GM18517 (cell line): ENCODE data around the gene AQP7.
"Not testable (repeated sequence)": the region's sequence is repeated elsewhere in the genome, so short reads cannot be mapped to it uniquely, and the experiment has no call there.

ENCODE experiments used
- ATAC-seq: cut with Tn5 transposase; IDR thresholded peaks from one replicate; pipeline ENCODE4 v1.9.1; 2021; ENCODE audit warnings: mild to moderate bottlenecking, moderate library complexity; ENCODE audit not compliant: unreplicated experiment

The AQP7 gene

DNA sequence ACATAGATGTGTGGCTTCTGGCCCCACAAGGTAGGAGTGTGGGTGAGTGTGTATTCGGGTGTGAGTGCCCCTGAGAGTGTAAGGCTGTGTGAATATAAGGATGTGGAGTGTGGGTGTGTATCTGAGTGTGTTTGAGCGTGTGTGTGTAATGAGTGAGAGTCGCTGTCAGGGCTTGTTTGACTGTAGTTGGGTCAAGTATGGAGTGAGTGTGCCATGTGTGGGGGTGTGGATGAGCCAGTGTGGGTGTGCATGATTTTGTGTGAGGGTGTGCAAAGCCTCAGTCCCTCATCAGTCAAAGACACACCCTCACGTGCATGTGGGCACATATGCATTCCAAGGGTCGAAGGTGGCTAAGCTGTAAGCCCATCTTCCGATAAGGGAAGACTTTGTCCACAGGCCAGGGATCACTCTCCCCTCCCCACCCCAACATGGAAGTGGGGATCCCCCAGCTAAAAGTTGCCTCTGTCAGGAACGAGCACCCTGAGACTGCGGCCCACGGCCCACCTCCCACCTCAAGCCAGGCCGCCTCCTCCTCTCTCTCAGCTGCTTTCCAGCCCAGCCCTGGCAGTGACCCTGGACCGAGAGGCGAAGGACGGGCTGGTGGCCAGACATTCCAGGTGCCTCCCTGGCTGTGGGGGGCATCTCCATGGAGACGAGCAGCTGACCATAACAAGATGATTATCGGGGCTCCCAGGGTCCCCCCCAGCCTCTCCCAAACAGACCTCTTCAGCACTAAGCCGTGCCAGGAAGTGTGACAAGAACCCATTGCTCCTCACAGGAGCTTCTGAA, 32.1 kb upstream of the AQP7 start:
- ATAC-seq = no peak

DNA sequence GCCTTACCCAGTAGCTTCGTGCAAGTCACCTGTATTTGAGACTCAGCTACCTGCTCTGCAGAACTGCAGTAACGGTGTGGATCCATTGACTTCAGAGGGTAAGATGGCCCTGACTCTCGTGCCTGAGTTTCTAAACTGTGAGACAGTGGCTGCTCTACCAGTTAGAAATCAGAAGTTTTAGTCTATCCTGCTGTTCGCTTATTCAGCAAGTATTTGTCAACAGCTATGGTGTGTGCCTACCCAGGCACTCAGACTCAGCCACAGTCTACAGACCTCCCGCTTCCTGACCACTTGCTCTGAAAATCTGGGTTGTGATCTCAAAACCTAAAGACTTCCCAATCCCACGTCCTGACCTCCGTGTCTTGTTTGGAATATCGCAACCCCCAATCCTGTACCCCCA, 31.5 kb upstream of the AQP7 start:
- ATAC-seq = no peak

DNA sequence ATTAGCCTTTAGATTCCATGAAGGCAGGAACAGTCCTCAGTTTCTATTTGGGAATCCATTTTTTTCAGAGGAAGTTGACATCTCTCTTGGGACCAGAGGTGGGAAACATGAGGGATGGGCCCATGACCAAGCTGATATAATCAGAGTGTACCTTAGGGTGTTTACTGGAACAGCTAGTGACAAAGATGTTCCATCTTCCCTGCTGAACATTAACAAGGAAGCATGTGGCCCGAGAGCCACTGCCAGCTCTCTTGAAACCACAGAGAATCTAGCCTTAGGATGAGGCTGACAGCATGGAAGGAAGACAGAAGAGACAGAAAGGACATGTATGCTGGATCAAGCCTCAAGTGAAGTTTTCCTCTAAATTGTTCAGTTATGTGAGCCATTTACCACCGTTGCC, 29.1 kb upstream of the AQP7 start:
- no peak for ATAC-seq

DNA sequence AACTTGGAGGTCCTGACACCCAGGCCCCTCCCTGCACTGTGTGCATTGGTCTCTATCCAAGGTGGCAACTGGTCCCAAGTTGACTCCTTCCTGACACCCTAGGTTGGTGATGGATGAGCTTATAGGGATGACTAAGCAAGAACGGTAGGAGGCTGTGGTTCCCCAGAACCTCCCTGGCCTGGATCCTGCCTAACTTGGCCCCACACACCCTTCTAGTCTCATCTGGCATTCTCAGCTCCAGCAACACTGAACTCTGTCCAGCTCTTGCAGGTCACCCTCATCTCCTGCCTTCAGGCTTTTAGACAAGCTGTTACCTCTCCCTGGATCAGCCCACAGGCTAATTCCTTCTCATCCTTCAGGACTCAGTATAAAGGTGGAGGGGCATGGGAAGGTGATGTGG, 28.6 kb upstream of the AQP7 start:
- ATAC-seq = no peak

DNA sequence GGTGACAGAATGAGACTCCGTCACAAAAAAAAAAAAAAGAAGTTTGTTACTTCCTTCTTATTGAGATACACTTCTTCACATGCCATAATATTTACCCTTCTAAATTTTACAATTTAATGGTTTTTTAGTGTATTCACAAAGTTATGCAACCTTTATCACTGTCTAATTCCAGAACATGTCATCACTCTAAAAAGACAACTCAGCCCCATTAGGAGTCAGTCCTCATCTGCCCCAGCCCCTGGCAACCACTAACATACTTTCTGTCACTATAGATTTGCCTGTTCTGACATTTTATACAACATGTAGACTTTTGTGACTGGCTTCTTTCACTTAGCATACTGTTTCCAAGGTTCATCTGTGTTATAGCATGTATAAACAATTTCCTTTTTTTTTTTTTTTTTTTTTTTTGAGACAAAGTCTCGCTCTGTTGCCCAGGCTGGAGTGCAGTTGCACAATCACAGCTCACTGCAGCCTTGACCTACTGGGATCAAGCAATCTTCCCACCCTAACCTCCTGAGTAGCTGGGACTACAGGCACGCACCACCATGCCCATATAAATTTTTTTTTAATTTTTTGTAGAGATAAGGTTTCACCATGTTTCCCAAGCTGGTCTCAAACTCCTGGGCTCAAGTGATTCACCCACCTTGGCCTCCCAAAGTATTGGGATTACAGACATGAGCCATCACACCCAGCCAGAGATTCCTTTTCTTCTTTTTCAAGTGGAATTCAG, 27.1 kb upstream of the AQP7 start:
- ATAC-seq = no peak

DNA sequence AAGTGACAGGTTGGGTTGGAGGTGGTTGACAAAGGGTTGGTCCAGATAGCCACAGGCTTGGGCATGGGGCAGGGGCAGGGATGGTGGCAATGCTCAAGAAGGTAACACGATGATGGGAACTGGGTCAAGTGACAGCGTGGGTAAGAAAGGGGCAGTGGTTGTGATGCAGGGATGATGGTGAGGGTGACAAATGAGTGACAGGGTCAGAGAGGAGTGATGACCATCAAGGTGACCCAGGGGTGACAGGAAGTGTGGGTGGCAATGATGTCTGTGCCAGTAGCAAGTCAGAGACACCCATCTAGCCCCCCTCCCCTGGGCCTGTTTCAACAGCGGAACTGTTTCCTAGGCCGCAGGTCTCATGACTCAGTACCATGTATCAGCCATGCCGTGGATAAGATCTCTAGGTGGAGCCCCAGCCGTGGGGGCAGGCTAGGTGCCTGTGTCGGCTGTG, 24.5 kb upstream of the AQP7 start:
- no peak for ATAC-seq

DNA sequence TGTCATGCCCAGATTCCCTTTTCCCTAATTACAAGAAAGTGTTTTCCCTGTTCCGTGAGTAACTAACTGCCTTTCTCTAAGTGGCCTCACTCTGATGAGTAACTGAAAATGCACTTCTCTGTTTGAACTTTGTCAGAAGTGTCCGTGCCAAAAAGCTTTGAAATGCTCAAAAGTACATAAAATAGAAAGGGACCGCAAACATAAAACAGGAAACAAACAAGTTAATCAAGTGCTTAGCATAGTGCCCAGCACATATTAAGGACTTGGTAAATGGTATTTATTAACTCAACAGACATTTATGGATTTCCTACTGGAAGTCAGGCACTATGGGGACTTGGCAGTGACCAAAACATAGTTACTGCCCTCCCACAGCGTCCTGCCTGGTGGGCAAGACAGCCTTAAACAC, 22.8 kb upstream of the AQP7 start:
- no peak for ATAC-seq

DNA sequence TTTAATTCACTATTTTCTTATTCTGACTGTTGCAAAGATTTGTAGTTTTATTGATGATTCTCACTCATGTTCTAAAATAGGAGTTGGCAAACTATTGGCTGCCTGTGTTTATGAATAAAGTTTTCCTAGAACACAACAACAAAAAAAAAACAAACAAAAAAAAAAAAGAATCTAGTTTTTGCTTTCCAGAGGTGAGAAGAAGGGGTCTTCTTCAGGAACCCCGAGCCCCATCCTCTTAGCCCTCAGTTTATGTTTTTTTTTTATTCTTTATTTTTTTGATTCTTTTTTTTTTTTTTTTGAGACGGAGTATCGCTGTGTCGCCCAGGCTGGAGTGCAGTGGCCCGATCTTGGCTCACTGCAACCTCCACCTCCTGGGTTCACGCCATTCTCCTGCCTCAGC, 22.1 kb upstream of the AQP7 start:
- not testable (repeated sequence) for ATAC-seq

DNA sequence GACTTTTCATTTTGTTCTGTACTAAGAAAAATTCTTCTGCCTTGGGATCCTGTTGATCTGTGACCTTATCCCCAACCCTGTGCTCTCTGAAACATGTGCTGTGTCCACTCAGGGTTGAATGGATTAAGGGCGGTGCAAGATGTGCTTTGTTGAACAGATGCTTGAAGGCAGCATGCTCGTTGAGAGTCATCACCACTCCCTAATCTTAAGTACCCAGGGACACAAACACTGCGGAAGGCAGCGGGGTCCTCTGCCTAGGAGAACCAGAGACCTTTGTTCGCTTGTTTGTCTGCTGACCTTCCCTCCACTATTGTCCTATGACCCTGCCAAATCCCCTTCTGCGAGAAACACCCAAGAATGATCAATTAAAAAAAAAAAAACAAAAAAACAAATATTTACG, 21.7 kb upstream of the AQP7 start:
- not testable (repeated sequence) for ATAC-seq

DNA sequence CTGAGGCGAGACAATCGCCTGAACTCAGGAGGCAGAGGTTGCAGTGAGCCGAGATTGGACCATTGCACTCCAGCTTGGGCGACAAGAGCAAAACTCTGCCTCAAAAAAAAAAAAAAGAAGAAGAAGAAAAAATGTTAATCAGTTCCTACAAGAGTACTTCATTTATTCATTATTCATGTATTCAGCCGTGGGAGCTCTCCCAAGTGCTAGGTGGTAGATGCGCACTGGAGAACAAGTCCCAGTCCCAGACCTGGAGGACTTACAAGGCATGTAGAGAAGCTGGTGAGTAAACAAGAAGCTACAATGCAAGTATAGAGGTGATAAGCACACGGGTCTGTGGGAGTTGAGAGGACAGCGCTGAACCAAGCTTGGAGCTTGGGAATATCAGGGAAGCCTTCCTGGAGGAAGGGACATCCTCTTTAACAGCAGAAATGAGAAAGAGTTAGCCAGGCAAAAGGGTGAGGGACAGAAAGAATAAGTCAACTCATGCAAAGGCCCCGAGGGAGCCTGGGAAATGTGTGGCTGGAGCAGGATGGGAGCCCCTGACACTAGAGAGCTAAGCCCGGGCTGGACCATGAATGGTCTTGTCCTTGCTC, 17.4 kb upstream of the AQP7 start:
- no peak for ATAC-seq

DNA sequence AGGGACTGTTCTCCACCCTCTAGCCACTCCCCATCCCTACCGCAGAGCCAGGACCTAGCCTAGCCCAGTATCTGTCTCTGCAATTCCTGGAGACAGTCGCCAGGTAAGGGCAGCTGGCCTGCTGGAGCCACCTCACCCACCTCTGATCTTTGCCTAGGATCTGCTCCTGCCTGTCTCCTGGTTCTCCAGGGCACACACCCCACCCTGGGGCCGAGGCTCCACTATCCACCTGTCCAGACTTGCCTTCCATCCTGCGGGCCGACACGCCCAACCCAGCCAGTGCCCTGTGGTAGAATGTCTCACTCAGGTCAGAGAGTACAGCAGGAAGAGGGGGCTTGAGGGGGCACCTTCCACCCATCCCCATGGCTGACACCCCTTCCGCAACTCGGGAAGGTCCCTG, 15.7 kb upstream of the AQP7 start:
- no peak for ATAC-seq

DNA sequence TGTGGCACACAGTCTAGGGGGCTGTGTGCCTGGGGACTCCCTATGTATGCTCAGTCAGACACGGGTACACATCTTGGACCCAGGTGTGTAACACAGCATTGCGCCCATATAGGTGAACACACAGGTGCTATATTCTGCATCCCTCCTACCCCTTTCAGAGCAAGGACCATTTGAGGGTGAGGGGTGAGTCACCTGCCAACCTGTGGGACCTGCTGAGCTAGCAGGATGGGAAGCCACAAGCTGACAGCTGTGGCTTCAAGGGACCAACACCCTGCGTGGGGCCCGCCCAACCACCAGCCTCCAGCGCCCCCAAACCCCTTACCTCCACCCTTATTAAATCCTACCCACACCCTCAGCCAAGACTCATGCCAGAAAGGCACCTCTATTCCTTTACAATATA, 14.6 kb upstream of the AQP7 start:
- no peak for ATAC-seq

DNA sequence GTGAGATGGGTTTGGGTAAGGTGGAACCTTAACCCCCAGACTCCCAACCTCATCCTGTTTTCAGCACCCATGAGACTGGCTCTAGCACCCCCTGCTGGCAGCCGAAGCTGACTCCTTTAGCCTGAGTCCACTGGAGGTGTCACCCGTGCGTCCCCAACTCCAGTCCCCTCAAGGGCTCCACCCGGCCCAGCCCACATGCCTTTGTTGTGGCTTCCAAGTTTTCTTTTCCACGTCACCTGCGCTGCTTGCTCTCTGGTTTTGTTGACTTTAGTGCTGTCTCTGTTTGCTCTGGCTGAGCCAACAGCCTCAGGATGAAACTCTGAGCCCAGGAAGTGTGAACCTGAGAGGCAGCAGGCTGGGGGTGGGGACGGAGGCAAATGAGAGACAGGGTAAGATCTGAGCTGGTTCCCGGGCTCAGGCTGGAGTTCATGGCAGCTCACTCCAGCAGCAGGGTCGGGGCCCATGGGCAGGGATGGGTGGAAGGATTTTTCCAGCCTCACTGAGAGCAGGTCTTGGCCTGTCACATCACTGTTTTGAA, 13.2 kb upstream of the AQP7 start:
- no peak for ATAC-seq

DNA sequence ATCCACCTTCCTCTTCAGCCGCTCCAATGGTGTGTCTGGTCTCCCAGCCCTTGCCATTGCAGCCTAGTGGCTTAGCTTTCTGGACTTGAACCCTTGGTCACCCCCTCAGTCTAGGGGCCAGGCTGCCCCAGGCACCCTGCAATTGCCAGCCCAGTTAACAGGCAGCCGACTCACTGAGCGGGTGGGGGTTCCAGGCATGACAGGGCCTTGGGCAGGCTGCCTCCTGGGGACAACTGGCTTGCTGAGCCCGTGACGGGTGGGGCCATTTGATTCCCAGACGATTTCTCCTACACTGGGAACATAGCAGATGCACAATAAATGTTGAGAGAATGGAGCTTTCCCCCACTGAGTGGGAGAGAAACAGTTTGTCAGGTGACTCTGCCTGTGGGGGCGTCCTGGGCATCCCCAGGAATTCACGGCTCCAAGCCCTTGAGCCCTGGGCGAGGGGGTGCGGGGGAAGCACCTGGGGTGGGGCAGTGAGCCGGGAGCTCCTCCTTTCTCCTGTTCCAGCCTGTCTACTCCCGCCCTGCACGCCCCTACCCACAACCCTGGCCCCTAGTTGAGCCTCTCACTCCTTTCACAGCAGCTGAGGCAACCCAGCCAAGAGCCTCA, 12.6 kb upstream of the AQP7 start:
- ATAC-seq = no peak

DNA sequence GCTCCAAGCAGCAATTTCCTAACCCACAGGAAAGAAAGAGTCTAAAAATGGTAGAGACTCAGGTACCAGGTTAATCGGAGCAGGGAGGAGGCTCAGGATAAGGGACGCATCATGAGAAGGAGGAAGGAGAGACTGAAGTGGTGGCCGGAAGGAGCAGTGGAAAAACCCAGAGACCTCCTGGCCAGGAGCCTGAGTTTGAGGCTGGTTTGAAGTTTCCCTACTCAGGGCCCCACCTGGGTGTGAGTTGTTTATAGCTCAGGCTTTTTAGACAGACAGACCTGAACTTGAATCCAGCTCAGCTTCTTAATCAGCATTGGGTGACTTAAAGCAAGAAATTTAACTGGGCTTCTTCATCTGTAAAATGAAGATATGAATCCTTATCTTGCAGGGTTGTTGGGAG, 11.9 kb upstream of the AQP7 start:
- no peak for ATAC-seq

DNA sequence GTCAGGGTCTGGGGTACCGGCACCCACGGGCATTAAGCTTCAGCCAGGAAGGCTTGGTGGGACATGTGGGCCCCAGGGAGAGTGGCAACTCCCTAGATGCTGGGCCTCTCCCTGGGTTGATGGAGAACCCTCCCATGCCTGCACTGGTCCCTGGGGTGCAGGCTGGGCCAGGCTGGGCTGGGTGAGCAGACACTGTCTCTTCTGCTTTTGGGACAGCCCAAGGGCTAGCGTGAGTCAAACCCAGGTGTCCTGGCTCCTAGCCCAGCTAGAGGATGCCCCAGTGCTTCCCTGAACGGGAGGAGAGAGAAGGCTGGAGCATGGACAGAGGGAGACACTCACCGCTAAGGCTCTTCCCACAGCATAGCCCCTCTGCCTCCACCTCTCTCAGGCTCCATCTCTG, 5.7 kb upstream of the AQP7 start:
- no peak for ATAC-seq

DNA sequence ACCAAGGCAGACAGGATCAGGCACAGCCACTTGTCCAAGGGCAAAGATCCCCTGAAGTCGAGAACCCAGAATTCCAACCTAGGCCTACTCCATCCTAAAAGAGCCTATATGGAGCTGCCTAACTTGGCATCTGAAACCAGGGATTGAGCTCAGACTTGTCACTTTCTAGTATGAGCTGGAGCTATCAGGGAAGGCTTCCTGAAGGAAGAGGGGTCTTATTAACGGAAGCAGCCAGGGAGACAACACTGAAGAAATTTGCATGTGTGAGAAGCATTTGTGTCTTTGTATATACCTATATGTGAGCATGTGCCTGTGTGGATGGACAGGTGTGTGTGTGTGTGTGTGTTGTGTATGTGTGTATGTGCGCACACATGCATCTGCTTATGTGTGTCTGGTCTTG, 4.7 kb upstream of the AQP7 start:
- no peak for ATAC-seq

DNA sequence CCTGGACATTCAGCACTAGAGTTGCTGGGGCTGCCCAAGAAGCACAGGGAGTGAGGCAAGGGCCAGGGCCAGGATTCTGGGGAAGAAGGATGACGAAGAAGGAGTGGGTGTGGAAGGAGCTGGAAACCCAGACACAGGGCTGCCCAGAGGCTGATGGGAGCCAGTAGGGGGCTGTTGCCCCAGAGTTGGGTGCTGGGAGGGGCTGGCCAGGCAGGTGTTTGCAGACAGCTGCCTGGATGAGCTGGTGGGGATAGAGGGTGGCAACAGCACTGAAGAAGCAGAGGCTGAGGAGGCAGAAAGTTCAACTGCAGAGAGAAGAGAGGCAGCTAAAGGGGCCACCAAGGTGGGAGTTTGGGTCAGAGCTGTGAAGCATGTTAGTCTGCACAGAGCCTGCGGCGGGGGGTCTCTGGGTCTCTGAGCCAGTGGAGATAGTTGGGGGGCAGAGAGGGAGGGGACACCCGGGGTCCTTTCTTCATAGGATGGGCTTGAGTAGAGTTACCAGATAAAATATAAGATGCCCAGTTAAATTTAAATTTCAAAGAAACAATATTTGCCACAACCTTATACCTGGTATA, 2.5 kb upstream of the AQP7 start:
- ATAC-seq = no peak

DNA sequence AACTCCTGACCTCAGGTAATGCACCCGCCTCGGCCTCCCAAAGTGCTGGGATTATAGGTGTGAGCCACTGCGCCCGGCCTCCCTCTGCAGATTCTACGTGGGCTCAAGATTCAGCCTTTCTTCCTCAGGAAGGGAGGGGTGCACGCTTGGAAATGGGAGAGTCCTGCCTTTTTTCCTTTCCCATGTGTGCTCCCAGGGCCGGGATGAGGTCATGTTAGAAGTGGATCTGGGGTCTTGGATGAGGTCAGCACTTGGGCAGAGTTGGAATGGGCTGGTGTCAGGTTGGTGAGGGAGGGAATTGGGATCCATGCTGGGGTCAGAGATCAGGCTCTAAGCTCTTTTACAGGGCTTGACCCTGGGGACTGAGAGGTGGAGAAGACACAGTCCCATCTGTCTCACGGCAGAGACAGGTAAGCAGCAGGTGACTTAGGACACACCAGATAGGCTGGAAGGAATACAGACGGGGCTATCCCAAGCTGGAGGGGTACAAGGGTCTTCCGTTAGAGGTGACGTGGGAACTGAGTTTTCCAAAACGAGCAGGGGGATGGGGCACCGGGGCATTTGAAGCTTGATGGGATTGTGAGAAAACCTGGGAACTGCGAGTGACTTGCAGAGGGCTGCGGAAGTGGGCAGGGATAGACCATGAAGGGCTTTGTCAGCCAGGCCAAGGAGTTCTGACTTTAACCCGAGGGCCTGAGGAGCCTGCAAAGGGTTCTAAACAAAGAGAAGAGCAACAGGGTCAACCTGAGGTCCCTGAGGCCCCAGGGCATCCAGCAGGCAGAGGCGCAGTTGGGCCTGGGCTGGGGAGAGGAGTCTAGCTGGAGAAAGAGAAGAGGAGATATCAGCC, 1.8 kb upstream of the AQP7 start:
- no peak for ATAC-seq

DNA sequence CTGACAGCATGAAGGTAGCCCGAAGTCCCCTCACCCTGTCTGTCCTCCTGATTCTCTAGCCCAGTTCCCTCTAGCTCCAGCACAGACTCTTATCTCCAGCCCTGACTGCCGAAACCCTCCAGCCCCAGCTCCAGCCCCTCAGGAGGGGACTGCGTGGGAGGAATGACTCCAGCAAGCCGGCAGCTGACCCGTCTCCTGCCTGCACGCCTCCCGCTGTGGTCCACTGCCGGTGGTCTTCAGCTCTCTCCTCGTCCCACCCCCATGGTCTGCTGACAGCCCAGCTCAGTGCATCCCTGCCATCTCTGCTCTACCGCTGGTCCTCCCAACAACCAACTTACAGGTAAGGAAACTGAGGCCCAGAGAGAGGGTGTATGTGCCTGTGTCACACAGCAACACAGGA, 559 bp downstream of the AQP7 start:
- not testable (repeated sequence) for ATAC-seq
